Smooth muscle cell (in vitro differentiated cells): ENCODE results near the gene DEAF1. TPM values are rescaled to one million over a fixed set of nuclear protein-coding genes. Genes with fewer than 3 reads are reported as not detected.

Experiments
- DNase-seq: peaks from one replicate; lab custom pipeline; 2025; ENCODE audit not compliant: unreplicated experiment; lab: John Stamatoyannopoulos, UW
- H2AFZ ChIP-seq: fragments of 200-600 bp; sonication (generic); 2 replicates; pipeline ENCODE4 v1.6.0; 2016; ENCODE audit warnings: antibody characterized with exemption, low read depth, mild to moderate bottlenecking
- H3F3A ChIP-seq: fragments of 200-600 bp; sonication (generic); 2 replicates; pipeline ENCODE4 v1.6.0; 2017; ENCODE audit warnings: antibody characterized with exemption, low read depth
- H3K27ac ChIP-seq: fragments of 200-600 bp; sonication (generic); 2 replicates; pipeline ENCODE4 v1.5.1; 2016; ENCODE audit warnings: low read depth, mild to moderate bottlenecking
- H3K27me3 ChIP-seq: fragments of 200-600 bp; sonication (generic); 2 replicates; pipeline ENCODE4 v1.6.1; 2016; ENCODE audit warnings: low read depth, mild to moderate bottlenecking
- H3K36me3 ChIP-seq: fragments of 200-600 bp; sonication (generic); 2 replicates; pipeline ENCODE4 v1.5.1; 2016; ENCODE audit warnings: low read depth
- H3K4me1 ChIP-seq: fragments of 200-600 bp; sonication (generic); 2 replicates; pipeline ENCODE4 v1.5.1; 2016; ENCODE audit warnings: low read depth
- H3K4me2 ChIP-seq: fragments of 200-600 bp; sonication (generic); 2 replicates; pipeline ENCODE4 v1.6.0; 2016; ENCODE audit warnings: mild to moderate bottlenecking
- H3K4me3 ChIP-seq: fragments of 200-600 bp; sonication (generic); 2 replicates; pipeline ENCODE4 v1.5.1; 2016; ENCODE audit warnings: mild to moderate bottlenecking
- H3K79me2 ChIP-seq: fragments of 200-600 bp; sonication (generic); 2 replicates; pipeline ENCODE4 v1.6.0; 2016; ENCODE audit warnings: low read depth, mild to moderate bottlenecking
- H3K9ac ChIP-seq: fragments of 200-600 bp; sonication (generic); 2 replicates; pipeline ENCODE4 v1.6.0; 2016; ENCODE audit warnings: low read depth
- H3K9me3 ChIP-seq: fragments of 200-600 bp; sonication (generic); replicated peaks from 2 replicates; pipeline ENCODE4 v1.5.1; 2016; ENCODE audit warnings: low read depth
- H4K20me1 ChIP-seq: fragments of 200-600 bp; sonication (generic); 2 replicates; pipeline ENCODE4 v1.6.0; 2016; ENCODE audit warnings: low read depth
- CTCF ChIP-seq: fragments of 200-600 bp; sonication (generic); IDR thresholded peaks from 2 replicates; pipeline ENCODE4 v1.5.1; 2017; ENCODE audit warnings: borderline replicate concordance, mild to moderate bottlenecking, antibody characterized with exemption; ENCODE audit not compliant: insufficient read depth, poor library complexity, severe bottlenecking
- WGBS: methylation state at CpG from one replicate; pipeline ENCODE4 v1.1.7; 2016; ENCODE audit warnings: low lambda C conversion rate; 5-methylcytosine and 5-hydroxymethylcytosine counted together
- polyA plus RNA-seq: library from polyadenylated mRNA; unstranded; fragments of >200 nt; fragmentation: Nextera tagmentation; extraction: Ambion mirVana; gene quantifications from 2 replicates; pipeline ENCODE4 v1.2.1, GENCODE V29; 2016
- total RNA-seq: library from RNA; depleted of rRNA; stranded (reverse); fragments of >200 nt; gene quantifications from 2 replicates; pipeline ENCODE4 v1.2.3, GENCODE V29; 2014

The DEAF1 gene
- total and polyA plus RNA-seq, 2 experiments from 2014 or later: 18.7 to 39.2 TPM

- peak overlapping the region; percentile 85 for H3K9ac ChIP-seq
- H4K20me1 ChIP-seq: peaks cover 48% of the 10 kb centered on the region
- TF ChIP-seq CTCF: no peak
- peak overlapping the region; percentile 85 for H3K27ac ChIP-seq
- WGBS: 87% methylated on average over 52 of the region's 68 CpGs
- H3F3A ChIP-seq: peaks cover 14% of the 10 kb centered on the region
- H2AFZ ChIP-seq: no peak overlapping the region
- DNase-seq: no peak
- H3K9me3 ChIP-seq: no peaks in the 10 kb centered on the region
- H3K4me3 ChIP-seq: peak overlapping the region; percentile 82
- H3K36me3 ChIP-seq: no peaks in the 10 kb centered on the region
- peak overlapping the region; percentile 87 for H3K4me2 ChIP-seq
- H3K27me3 ChIP-seq: no peaks in the 10 kb centered on the region
- H3K4me1 ChIP-seq: peaks cover 7% of the 10 kb centered on the region
- no peaks in the 10 kb centered on the region for H3K79me2 ChIP-seq
Observed at GRCh38 chr11:614623-615503, 80.2 kb downstream of the DEAF1 start.

- H3K4me2 ChIP-seq: no peak overlapping the region
- WGBS: 83% methylated on average over 13 of the region's 14 CpGs
- TF ChIP-seq CTCF: no peak
Observed at GRCh38 chr11:614021-614622, 80.9 kb downstream of the DEAF1 start.

DNA sequence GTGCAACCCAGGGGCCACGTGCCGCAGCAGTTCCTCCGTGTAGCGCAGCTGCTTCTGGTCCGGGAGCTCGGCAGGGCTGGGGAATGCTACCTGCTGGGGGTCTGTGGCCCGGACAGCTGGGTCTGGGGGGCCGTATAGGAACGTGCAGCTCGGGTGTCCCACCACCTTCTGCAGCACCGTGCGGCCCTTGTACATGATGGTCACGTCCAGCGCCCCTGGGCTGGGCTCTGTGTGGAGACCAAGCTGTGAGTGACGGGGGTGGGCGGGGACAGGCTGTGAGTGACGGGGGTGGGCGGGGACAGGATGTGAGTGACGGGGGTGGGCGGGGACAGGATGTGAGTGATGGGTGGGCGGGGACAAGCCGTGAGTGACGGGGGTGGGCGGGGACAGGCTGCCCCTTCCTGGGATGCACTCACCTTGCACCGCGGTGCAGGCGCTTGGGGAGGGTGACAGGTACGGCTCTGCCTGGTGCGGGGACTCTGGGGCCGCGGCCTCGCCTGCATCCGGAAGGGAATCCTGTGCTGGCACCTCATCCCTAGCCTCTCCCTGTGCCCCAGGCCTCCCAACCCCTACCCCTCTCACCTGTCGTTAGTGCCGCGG is 81.6 kb downstream of the DEAF1 start:
- Histone ChIP-seq H3F3A (peaks cover 14% of the 10 kb centered on the region), H3K9ac (no peak overlapping the region), H3K4me2 (no peak overlapping the region), H3K27ac (no peak overlapping the region), H3K79me2 (no peaks in the 10 kb centered on the region), H3K4me3 (no peak overlapping the region), H2AFZ (no peak overlapping the region), H3K36me3 (no peaks in the 10 kb centered on the region), H3K27me3 (no peaks in the 10 kb centered on the region), H3K9me3 (no peaks in the 10 kb centered on the region), H4K20me1 (peaks cover 48% of the 10 kb centered on the region), H3K4me1 (peaks cover 7% of the 10 kb centered on the region)
- no peak for DNase-seq
- WGBS: 49% methylated on average over 29 of the region's 36 CpGs
- no peak for TF ChIP-seq CTCF

More at GRCh38 chr11:614021-614622, 80.9 kb downstream of the DEAF1 start:
- Histone ChIP-seq H3K4me1 (peaks cover 7% of the 10 kb centered on the region), H3K9ac (no peak overlapping the region), H4K20me1 (peaks cover 48% of the 10 kb centered on the region), H3K36me3 (no peaks in the 10 kb centered on the region), H3K79me2 (no peaks in the 10 kb centered on the region), H3K27me3 (no peaks in the 10 kb centered on the region), H2AFZ (no peak overlapping the region), H3K27ac (no peak overlapping the region), H3F3A (peaks cover 14% of the 10 kb centered on the region), H3K9me3 (no peaks in the 10 kb centered on the region), H3K4me3 (no peak overlapping the region)
- DNase-seq: no peak
